ENCODE results near the gene FCER1G. TPM values are rescaled to one million over a fixed set of nuclear protein-coding genes. Genes with fewer than 3 reads are reported as not detected.

The FCER1G gene
- total RNA-seq, 1 donor: 0.43 TPM

DNA sequence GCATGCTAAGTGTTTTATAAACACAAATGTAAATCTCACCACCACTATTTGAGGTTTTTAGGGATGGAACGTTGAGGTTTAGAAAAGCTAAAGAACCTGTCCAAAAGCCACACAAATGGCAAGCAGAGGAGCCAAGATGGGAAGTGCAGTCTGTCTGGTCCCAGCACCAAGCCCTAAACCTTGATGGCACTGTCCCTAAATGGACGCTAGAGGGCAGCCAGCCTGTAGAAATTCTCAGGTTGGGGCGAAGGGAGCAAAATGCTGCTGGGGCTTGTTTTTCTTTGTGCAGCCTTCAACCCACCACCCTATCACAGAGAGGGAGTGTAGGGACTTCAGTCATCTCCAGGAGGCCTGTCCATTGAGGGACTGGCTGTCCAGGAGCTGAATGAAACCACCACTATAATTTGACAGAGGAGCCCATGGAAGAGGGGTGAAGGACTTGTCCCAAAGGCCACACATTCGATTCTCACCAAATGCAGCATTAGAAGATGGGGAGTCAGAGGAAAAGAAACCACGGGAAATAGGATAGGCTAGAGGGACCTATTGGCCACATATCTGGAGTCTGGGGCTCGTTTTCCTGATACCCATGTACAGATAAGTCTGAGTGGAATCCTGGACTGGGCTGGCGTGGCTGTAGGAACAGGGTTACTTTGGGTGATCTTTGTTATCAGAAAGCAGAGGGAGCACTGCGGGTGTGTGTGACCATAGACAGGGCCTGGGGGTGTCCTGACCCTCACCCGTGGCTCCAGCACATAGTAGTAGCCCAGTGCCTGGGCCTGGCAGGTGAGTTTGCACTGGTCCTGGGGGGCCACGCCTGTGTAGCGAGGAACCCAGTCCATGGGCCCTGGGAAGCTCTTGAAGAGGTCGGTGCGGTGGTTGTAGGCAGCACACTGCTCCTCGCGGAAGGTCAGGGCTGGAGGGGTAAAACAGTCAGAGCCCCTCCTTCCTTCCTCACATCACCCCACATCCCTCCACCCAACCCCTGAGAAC, 22.3 kb upstream of the FCER1G start:
- DNase-seq (ENCODE audit: low read depth): peak; percentile 76
- TF ChIP-seq, protein P1, sequence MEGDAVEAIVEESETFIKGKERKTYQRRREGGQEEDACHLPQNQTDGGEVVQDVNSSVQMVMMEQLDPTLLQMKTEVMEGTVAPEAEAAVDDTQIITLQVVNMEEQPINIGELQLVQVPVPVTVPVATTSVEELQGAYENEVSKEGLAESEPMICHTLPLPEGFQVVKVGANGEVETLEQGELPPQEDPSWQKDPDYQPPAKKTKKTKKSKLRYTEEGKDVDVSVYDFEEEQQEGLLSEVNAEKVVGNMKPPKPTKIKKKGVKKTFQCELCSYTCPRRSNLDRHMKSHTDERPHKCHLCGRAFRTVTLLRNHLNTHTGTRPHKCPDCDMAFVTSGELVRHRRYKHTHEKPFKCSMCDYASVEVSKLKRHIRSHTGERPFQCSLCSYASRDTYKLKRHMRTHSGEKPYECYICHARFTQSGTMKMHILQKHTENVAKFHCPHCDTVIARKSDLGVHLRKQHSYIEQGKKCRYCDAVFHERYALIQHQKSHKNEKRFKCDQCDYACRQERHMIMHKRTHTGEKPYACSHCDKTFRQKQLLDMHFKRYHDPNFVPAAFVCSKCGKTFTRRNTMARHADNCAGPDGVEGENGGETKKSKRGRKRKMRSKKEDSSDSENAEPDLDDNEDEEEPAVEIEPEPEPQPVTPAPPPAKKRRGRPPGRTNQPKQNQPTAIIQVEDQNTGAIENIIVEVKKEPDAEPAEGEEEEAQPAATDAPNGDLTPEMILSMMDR (IDR thresholded peaks at IDR 0.05; ENCODE audit: insufficient read depth, low read depth, low read length): peak; percentile 95
- H3K4me3 ChIP-seq (ENCODE audit: low read depth, low read length): no peak overlapping the region

DNA sequence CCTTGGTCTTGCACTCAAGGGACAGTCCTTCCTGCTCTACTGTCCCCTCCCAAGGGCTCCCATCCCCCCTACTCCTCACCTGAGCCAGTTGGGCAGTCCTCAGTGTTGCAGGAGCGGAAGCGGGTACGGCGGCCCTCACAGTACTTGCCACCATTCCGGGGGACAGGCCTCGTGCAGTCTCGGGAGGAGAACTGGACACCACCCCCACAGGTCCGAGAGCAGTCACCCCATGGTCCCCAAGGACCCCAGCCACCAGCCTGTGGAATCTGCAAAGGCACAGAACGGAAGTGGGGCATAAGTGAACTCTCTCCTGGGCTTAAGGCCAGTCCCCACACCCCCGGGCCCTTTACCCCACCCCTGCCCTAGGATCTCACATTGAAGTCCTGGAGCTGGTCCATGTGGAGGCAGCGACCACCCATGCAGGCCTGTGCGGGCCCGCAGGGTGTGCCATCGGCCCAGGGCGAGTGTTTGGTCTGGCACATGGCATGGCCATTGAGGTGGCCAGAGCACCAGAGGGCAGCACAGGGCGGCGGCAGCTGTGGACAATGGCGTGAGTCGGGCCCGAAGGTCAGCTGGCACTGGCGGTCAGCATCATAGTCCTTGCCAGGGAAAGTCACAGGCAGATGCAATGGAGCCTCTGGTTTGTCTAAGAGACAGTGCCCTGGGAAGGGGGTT, 21.4 kb upstream of the FCER1G start:
- no peak overlapping the region for H3K4me3 ChIP-seq (ENCODE audit: low read depth, low read length)
- TF ChIP-seq, protein P1 (IDR thresholded peaks at IDR 0.05; ENCODE audit: insufficient read depth, low read depth, low read length): no peak
- DNase-seq (ENCODE audit: low read depth): no peak

GRCh38 chr1:161195171-161195570, 19.9 kb upstream of the FCER1G start:
- H3K4me3 ChIP-seq (ENCODE audit: low read depth, low read length): no peak overlapping the region
- TF ChIP-seq, protein P1 (IDR thresholded peaks at IDR 0.05; ENCODE audit: insufficient read depth, low read depth, low read length): no peak
- no peak for DNase-seq (ENCODE audit: low read depth)

- no peak for DNase-seq (ENCODE audit: low read depth)
- TF ChIP-seq, protein P1 (IDR thresholded peaks at IDR 0.05; ENCODE audit: insufficient read depth, low read depth, low read length): no peak
- peak overlapping the region; percentile 3 for H3K4me3 ChIP-seq (ENCODE audit: low read depth, low read length)
These were observed 19.0 kb upstream of the FCER1G start for GRCh38 chr1:161196111-161196510.

DNA sequence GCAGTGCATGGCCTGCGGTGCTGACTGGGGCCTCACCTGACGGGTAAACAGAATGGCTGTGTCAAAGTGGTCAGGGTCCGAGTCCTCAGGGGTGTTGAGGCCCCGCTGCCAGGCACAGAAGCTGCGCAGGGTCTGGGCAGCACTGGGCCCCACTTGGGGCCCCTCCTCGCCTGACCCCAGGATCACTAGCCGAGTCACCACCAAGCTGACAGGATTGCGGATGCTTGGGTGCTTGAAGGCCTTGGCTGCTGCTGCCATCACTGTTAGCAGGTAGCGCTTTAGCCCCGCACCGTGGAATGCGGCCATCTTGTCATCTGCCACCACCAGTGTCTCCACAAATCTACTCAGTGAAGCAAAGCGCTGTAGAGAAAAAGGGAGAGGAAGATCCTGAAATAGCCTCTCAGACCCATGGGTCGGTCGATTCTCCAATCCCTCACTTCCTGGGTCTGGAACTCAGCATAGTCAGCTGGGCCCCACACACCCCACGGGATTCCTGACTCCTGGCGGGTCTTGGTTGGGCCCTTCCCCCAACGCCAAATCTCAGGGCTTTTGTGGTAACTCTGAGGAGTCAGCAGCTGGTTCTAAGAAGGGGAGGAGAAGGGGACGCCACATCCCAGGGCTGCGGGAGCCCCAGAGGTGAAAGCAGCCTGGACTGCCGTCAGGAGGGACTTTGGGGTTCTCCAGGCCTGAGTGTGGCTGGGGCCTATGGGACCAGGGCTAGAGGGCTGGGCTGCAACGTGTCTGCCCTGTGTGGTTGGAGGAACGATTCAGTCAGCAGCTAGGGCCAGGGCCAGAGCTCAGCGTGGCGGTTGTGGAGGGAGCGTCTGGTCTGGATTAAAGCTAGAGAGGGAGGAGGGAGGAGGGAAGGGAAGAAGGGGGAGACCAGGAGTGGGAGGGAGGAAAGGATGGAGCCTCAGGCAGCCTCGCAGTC, 18.3 kb upstream of the FCER1G start:
- peak overlapping the region; percentile 64 for H3K4me3 ChIP-seq (ENCODE audit: low read depth, low read length)
- peak; percentile 93 for DNase-seq (ENCODE audit: low read depth)
- TF ChIP-seq, protein P1 (IDR thresholded peaks at IDR 0.05; ENCODE audit: insufficient read depth, low read depth, low read length): no peak

DNA sequence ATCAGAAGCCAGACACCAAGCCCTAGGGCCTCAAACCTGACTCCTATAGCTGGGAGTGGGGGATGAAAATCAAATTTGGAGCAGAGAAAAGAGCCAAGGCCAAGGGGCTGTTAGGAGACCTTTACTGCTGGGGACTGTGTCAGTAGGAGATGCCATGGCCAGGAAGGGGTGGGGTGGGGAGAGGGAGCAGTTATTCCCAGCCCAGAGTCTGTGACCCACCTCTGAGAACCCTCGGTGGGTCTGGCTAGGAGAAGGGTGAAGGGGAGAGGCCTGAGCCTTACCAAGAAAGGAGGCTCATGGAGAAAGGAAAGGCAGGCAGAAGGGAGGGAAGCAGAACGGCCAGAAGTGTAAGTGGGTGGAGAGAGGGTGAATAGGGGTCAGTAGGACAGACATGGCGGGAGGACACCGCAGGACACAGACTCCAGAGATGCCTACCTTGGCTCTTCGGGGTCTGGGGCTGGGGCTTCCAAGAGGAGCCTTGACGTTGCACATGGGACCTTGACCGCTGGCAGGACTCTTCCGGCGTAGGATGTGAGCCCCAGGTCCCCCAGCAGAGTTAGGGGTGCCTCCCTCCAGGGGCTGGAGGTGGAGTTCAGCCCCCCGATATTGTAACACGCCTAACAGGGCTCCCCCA, 17.4 kb upstream of the FCER1G start:
- TF ChIP-seq, protein P1 (IDR thresholded peaks at IDR 0.05; ENCODE audit: insufficient read depth, low read depth, low read length): no peak
- peak overlapping the region; percentile 64 for H3K4me3 ChIP-seq (ENCODE audit: low read depth, low read length)
- no peak for DNase-seq (ENCODE audit: low read depth)
